ENCODE results near the gene POLR3GL. TPM values are rescaled to one million over a fixed set of nuclear protein-coding genes. Genes with fewer than 3 reads are reported as not detected.
"Not testable (repeated sequence)": the region's sequence is repeated elsewhere in the genome, so short reads cannot be mapped to it uniquely, and the experiment has no call there.

The POLR3GL gene
- total RNA-seq, 2 donors from 2014 or later: 7.8 to 8.6 TPM

GRCh38 chr1:146022403-146023127, 58.1 kb downstream of the POLR3GL start:
- peaks cover 17% of the 10 kb centered on the region for H3K4me1 ChIP-seq

GRCh38 chr1:146025787-146026495, 61.5 kb downstream of the POLR3GL start:
- H3K27me3 ChIP-seq; intact Hi-C loops (cut with DNase I); H3K27ac ChIP-seq; H3K4me3 ChIP-seq; H3K9me3 ChIP-seq; ATAC-seq; DNase-seq; H3K4me1 ChIP-seq; H3K36me3 ChIP-seq (replicated peaks in 1 of 2; ENCODE audit: insufficient read depth in 1 of 2, low read depth in 2 of 2): not testable (repeated sequence)
- 79 to 80% methylated on average over 2 of the region's 2 CpGs for WGBS, 2 donors

More at GRCh38 chr1:146022403-146023127, 58.1 kb downstream of the POLR3GL start:
- intact Hi-C loops (cut with DNase I): loop anchor here (5.0 kb wide), 1 partner anchor 50 kb away; no protein-coding TSS in a partner anchor
- no peak for DNase-seq
- no peak overlapping the region for H3K27ac ChIP-seq
- H3K9me3 ChIP-seq: no peaks in the 10 kb centered on the region
- no peaks in the 10 kb centered on the region for H3K27me3 ChIP-seq
- TF ChIP-seq CTCF (IDR thresholded peaks at IDR 0.05) (no peak), POLR2A (IDR thresholded peaks at IDR 0.05) (no peak)
- no peak for ATAC-seq
- H3K36me3 ChIP-seq (replicated peaks in 1 of 2; ENCODE audit: insufficient read depth in 1 of 2, low read depth in 2 of 2): no peaks in the 10 kb centered on the region
- WGBS, 2 donors: 73 to 77% methylated on average over 7 of the region's 7 CpGs
- H3K4me3 ChIP-seq: no peak overlapping the region

GRCh38 chr1:146026650-146027049, 62.2 kb downstream of the POLR3GL start:
- 67 to 80% methylated on average over 1 of the region's 1 CpG for WGBS, 2 donors
- H3K4me3 ChIP-seq; DNase-seq; H3K27ac ChIP-seq; H3K9me3 ChIP-seq; H3K36me3 ChIP-seq (replicated peaks in 1 of 2; ENCODE audit: insufficient read depth in 1 of 2, low read depth in 2 of 2); intact Hi-C loops (cut with DNase I); ATAC-seq; H3K27me3 ChIP-seq; H3K4me1 ChIP-seq: not testable (repeated sequence)

Other genes with a start within 250 kb of the POLR3GL start
- gene CD160, start 245.2 kb upstream of the POLR3GL start, total RNA-seq: not detected
- gene RNF115, start 140.6 kb upstream of the POLR3GL start, total RNA-seq: 10 to 100 TPM; 12.7 to 13.2 TPM
- 10 to 100 TPM; 15.6 to 31.6 TPM for gene POLR3C, start 140.5 kb upstream of the POLR3GL start, total RNA-seq
- gene NUDT17, start 119.1 kb upstream of the POLR3GL start, total RNA-seq: 1 to 10 TPM in 1 of 2 donors, not detected in 1; 1.6 TPM
- gene PIAS3, start 105.6 kb upstream of the POLR3GL start, total RNA-seq: 10 to 100 TPM; 14.2 to 17.6 TPM
- 1 to 10 TPM in 1 of 2 donors, under 1 TPM in 1; 0.26 to 1.3 TPM for gene ANKRD35, start 78.8 kb upstream of the POLR3GL start, total RNA-seq
- gene ITGA10, start 54.6 kb upstream of the POLR3GL start, total RNA-seq: 1 to 10 TPM; 4.0 to 5.7 TPM
- gene PEX11B, start 46.0 kb upstream of the POLR3GL start, total RNA-seq: 10 to 100 TPM; 10.5 to 11.4 TPM
- 10 to 100 TPM; 47.2 to 70.2 TPM for gene RBM8A, start 37.2 kb upstream of the POLR3GL start, total RNA-seq
- 10 to 100 TPM in 1 of 2 donors, 1 to 10 TPM in 1; 8.3 to 16.5 TPM for gene LIX1L, start 6.7 kb upstream of the POLR3GL start, total RNA-seq
- gene ANKRD34A, start 115 bp upstream of the POLR3GL start, total RNA-seq: under 1 TPM in 1 of 2 donors, not detected in 1; 0.66 TPM
- gene TXNIP, start 31.9 kb downstream of the POLR3GL start, total RNA-seq: 100 to 1,000 TPM; 414 to 820 TPM
- not detected for gene HJV, start 57.0 kb downstream of the POLR3GL start, total RNA-seq
- 1 to 10 TPM in 1 of 2 donors, under 1 TPM in 1; 0.33 to 2.6 TPM for gene NBPF10, start 180.1 kb downstream of the POLR3GL start, total RNA-seq

Measured in body of pancreas (tissue), 4 donors.